ENCODE data around the gene AURKB. TPM values are rescaled to one million over a fixed set of nuclear protein-coding genes. Genes with fewer than 3 reads are reported as not detected.
A peak's percentile ranks its signal among the peaks of the same experiment; 100 is the strongest.

The AURKB gene
- total RNA-seq, 1 donor from 2014 or later, result 15.7 TPM

GRCh38 chr17:8160741-8161221 is 49.6 kb downstream of the AURKB start:
- H3K4me1 Mint-ChIP-seq (ENCODE audit: unreplicated experiment), result peaks cover 38% of the 10 kb centered on the region
- no peak for DNase-seq (ENCODE audit: extremely low spot score, unreplicated experiment)
- no peaks in the 10 kb centered on the region for H3K9me3 Mint-ChIP-seq (ENCODE audit: unreplicated experiment)
- TF ChIP-seq CTCF (IDR thresholded peaks at IDR 0.05), result no peak
- peak overlapping the region; percentile 18 for H3K4me3 Mint-ChIP-seq (ENCODE audit: unreplicated experiment)
- H3K27me3 Mint-ChIP-seq (ENCODE audit: unreplicated experiment), result no peaks in the 10 kb centered on the region
- H3K36me3 Mint-ChIP-seq (ENCODE audit: unreplicated experiment), result peaks cover 11% of the 10 kb centered on the region
- peak overlapping the region; percentile 86 for H3K27ac Mint-ChIP-seq (ENCODE audit: unreplicated experiment)

GRCh38 chr17:8160224-8160577 is 50.2 kb downstream of the AURKB start:
- no peak for TF ChIP-seq CTCF (IDR thresholded peaks at IDR 0.05)
- H3K36me3 Mint-ChIP-seq (ENCODE audit: unreplicated experiment), result peaks cover 11% of the 10 kb centered on the region
- H3K27ac Mint-ChIP-seq (ENCODE audit: unreplicated experiment), result peak overlapping the region; percentile 86

GRCh38 chr17:8159459-8160223 is 50.7 kb downstream of the AURKB start:
- Mint-ChIP-seq H3K27ac (ENCODE audit: unreplicated experiment) (peak overlapping the region; percentile 60), H3K27me3 (ENCODE audit: unreplicated experiment) (no peaks in the 10 kb centered on the region), H3K4me3 (ENCODE audit: unreplicated experiment) (no peak overlapping the region), H3K36me3 (ENCODE audit: unreplicated experiment) (peaks cover 11% of the 10 kb centered on the region), H3K9me3 (ENCODE audit: unreplicated experiment) (no peaks in the 10 kb centered on the region), H3K4me1 (ENCODE audit: unreplicated experiment) (peaks cover 45% of the 10 kb centered on the region)
- no peak for DNase-seq (ENCODE audit: extremely low spot score, unreplicated experiment)
- TF ChIP-seq CTCF (IDR thresholded peaks at IDR 0.05), result no peak

More at GRCh38 chr17:8160224-8160577, 50.2 kb downstream of the AURKB start:
- H3K4me1 Mint-ChIP-seq (ENCODE audit: unreplicated experiment), result peaks cover 42% of the 10 kb centered on the region
- H3K27me3 Mint-ChIP-seq (ENCODE audit: unreplicated experiment), result no peaks in the 10 kb centered on the region
- H3K4me3 Mint-ChIP-seq (ENCODE audit: unreplicated experiment), result peak overlapping the region; percentile 39
- DNase-seq (ENCODE audit: extremely low spot score, unreplicated experiment), result no peak
- no peaks in the 10 kb centered on the region for H3K9me3 Mint-ChIP-seq (ENCODE audit: unreplicated experiment)

- peak overlapping the region; percentile 35 for H3K4me3 Mint-ChIP-seq (ENCODE audit: unreplicated experiment)
- H3K4me1 Mint-ChIP-seq (ENCODE audit: unreplicated experiment), result peaks cover 43% of the 10 kb centered on the region
- peaks cover 11% of the 10 kb centered on the region for H3K36me3 Mint-ChIP-seq (ENCODE audit: unreplicated experiment)
- peak overlapping the region; percentile 87 for H3K27ac Mint-ChIP-seq (ENCODE audit: unreplicated experiment)
- H3K9me3 Mint-ChIP-seq (ENCODE audit: unreplicated experiment), result no peaks in the 10 kb centered on the region
- no peaks in the 10 kb centered on the region for H3K27me3 Mint-ChIP-seq (ENCODE audit: unreplicated experiment)
- no peak for TF ChIP-seq CTCF (IDR thresholded peaks at IDR 0.05)
- no peak for DNase-seq (ENCODE audit: extremely low spot score, unreplicated experiment)
Measured at GRCh38 chr17:8159032-8159400, 51.4 kb downstream of the AURKB start.

- H3K36me3 Mint-ChIP-seq (ENCODE audit: unreplicated experiment), result peaks cover 11% of the 10 kb centered on the region
- peak overlapping the region; percentile 87 for H3K27ac Mint-ChIP-seq (ENCODE audit: unreplicated experiment)
- peak overlapping the region; percentile 35 for H3K4me3 Mint-ChIP-seq (ENCODE audit: unreplicated experiment)
- no peaks in the 10 kb centered on the region for H3K27me3 Mint-ChIP-seq (ENCODE audit: unreplicated experiment)
- peak; percentile 96 for DNase-seq (ENCODE audit: extremely low spot score, unreplicated experiment)
- H3K4me1 Mint-ChIP-seq (ENCODE audit: unreplicated experiment), result peaks cover 43% of the 10 kb centered on the region
- H3K9me3 Mint-ChIP-seq (ENCODE audit: unreplicated experiment), result no peaks in the 10 kb centered on the region
- TF ChIP-seq CTCF (IDR thresholded peaks at IDR 0.05), result peak; percentile 88
Measured at GRCh38 chr17:8158267-8159031, 51.9 kb downstream of the AURKB start.

Data from osteocyte (in vitro differentiated cells).